AG09309 (cell line): Measurements from ENCODE around the gene TXNL4A.

Experiments used
- DNase-seq: peaks from one replicate; pipeline ENCODE4 v3.0.0-alpha.2; 2010; ENCODE audit warnings: low read depth
- H3K4me3 ChIP-seq: 2 replicates; pipeline ENCODE4 v1.5.1; 2011; ENCODE audit warnings: mild to moderate bottlenecking, low read depth, low read length, moderate library complexity; ENCODE audit not compliant: control insufficient read depth
- TF ChIP-seq, protein P1 (sequence below): IDR thresholded peaks from 2 replicates; pipeline ENCODE4 v1.5.1; 2011; ENCODE audit warnings: mild to moderate bottlenecking, low read depth, low read length, inconsistent platforms; ENCODE audit not compliant: insufficient read depth, control insufficient read depth; ENCODE audit errors: missing control alignments

The TXNL4A gene

DNA sequence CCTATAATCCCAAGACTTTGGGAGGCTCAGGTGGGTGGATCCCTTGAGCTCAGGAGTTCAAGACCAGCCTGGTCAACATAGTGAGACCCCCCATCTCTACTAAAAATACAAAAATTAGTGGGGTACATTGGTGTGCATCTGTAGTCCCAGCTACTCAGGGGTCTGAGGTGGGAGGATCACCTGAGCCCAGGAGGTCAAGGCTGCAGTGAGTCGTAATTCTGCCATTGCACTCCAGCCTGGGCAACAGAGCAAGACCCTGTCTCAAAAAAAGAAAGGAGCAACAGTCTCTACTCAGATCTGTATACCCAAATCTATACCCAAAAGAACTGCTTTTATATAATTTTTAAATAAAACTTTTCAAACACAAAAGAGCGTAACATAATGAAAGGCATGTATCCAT, 29.4 kb downstream of the TXNL4A start:
- DNase-seq: no peak
- TF ChIP-seq, protein P1, sequence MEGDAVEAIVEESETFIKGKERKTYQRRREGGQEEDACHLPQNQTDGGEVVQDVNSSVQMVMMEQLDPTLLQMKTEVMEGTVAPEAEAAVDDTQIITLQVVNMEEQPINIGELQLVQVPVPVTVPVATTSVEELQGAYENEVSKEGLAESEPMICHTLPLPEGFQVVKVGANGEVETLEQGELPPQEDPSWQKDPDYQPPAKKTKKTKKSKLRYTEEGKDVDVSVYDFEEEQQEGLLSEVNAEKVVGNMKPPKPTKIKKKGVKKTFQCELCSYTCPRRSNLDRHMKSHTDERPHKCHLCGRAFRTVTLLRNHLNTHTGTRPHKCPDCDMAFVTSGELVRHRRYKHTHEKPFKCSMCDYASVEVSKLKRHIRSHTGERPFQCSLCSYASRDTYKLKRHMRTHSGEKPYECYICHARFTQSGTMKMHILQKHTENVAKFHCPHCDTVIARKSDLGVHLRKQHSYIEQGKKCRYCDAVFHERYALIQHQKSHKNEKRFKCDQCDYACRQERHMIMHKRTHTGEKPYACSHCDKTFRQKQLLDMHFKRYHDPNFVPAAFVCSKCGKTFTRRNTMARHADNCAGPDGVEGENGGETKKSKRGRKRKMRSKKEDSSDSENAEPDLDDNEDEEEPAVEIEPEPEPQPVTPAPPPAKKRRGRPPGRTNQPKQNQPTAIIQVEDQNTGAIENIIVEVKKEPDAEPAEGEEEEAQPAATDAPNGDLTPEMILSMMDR: no peak
- H3K4me3 ChIP-seq: no peak overlapping the region

DNA sequence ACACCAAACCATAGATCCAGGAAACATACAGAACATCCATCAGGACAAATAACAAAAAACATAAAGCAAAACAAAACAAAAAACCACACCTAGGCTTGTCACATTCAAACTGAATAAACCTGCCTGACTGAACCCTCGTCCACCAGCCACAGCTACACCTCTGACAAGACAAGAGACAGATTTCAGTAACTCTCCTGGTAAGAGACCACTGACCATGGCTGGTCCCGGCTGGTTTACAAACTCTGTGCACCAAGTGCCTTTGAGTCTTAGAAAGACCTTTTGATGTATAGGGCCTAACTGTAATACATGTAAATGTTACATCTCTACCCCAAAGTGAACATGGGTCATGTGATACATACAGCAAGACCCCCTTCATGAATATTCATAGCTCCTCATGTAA, 32.1 kb downstream of the TXNL4A start:
- DNase-seq: no peak
- H3K4me3 ChIP-seq: no peak overlapping the region
- TF ChIP-seq, protein P1: no peak

DNA sequence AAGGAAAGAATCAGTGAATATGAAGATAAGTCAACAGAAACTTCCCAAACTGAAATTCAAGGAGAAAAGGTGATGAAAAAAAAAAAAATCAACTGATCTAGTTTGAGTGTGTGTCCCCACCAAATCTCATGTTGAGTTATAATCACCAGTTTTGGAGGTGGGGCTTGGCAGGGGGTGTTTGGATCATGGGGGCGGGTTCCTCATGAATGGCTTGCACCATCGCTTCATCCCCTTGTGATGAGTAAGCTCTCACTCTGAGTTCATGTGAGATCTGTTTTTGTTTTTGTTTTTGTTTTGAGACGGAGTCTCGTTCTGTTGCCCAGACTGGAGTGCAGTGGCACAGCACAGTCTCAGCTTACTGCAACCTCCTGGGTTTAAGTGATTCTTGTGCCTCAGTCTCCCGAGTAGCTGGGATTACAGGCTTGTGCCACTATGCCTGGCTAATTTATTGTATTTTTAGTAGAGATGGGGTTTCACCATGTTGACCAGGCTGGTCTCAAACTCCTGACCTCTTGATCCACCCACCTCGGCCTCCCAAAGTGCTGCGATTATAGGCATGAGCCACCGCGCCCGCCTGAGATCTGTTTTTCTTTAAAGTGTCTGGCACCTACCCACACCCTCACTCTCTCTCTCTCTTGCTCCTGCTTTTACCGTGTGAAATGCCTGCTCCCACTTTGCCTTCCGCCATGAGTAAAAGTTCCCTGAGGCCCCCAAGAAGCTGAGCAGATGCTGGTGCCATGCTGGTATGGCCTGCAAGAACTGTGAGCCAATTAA, 32.9 kb downstream of the TXNL4A start:
- TF ChIP-seq, protein P1: no peak
- no peak for DNase-seq
- H3K4me3 ChIP-seq: no peak overlapping the region

DNA sequence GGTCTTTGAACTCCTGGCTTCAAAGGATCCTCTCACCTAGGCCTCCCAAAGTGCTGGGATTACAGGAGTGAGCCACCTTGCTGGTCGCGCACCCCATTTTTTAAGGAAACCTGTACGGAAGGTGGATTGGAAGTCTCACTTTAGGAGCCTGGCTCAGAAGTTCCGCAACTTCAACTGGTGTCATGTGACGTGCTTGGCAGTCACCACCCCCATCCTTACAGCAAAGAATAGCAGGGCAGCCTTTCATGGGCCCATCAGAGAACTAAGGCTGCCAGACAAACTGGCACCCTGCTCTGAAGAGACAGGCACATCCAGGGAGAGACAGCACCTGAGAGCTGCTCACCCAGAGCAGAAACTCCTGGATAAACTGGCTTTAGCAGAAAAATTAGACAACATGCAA, 33.6 kb downstream of the TXNL4A start:
- no peak overlapping the region for H3K4me3 ChIP-seq
- TF ChIP-seq, protein P1: no peak
- DNase-seq: no peak

DNA sequence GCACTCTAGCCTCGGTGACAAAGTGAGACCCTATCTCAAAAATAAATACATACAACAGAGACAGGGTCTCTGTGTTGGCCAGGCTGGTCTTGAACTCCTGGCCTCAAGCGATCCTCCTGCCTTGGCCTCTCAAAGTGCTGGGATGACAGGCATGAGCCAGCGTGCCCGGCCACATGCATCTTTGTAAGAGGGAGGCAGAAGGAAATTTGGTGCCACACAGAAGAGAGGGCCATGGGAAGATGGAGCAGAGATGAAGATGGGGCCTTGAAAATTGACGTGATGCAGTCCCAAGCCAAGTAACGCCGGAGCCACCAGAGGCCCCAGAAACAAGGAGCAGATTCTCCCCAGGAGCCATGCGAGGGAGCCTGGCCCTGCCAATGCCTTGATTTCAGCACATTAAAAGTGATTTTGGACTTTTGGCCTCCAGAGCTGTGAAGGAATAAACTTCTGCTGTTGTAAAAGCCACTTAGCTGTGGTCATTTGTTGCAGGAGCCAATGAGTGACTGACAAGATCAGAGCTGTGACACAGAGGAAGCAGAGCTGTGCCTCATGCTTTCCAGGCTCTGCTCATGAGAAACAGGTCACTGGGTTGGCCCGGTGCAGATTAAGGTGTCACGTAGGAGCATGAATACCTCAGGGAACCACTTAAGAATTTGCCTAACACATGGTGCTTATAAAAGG, 34.3 kb downstream of the TXNL4A start:
- TF ChIP-seq, protein P1: no peak
- no peak for DNase-seq
- H3K4me3 ChIP-seq: no peak overlapping the region

DNA sequence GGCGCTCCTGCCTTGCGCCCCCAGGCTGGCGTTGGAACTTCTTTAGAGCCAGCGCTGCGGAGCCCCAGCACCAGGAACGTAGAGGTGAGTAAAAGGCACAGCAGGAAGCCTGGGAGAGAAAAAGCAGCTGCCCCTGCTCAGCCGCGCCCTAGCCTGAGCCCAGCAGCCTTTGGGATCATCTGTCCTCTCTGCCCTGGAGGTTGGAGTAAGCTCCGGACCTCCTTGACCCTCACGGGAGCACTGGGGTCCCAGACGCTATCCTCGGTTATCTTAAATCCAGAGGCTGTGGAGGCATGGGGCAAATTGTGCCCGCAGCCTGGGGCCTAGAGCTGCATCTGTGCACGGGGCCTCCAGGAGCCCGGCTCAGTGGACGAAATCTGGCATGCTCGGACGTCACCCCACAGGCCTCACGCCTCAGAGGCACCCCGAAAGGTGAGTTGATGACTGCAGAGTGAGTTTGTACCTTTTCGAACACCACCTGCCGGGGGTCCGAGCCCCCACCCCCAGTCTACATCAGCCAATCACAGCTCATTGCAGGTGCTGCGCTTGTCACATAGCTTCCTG, 35.3 kb downstream of the TXNL4A start:
- TF ChIP-seq, protein P1: no peak
- DNase-seq: no peak
- H3K4me3 ChIP-seq: no peak overlapping the region
